ENCODE measurements around the gene GPR26.

GPR26 gene

GRCh38 chr10:123649676-123650075 lies 16.5 kb upstream of the GPR26 start:
- no peak for DNase-seq

DNA sequence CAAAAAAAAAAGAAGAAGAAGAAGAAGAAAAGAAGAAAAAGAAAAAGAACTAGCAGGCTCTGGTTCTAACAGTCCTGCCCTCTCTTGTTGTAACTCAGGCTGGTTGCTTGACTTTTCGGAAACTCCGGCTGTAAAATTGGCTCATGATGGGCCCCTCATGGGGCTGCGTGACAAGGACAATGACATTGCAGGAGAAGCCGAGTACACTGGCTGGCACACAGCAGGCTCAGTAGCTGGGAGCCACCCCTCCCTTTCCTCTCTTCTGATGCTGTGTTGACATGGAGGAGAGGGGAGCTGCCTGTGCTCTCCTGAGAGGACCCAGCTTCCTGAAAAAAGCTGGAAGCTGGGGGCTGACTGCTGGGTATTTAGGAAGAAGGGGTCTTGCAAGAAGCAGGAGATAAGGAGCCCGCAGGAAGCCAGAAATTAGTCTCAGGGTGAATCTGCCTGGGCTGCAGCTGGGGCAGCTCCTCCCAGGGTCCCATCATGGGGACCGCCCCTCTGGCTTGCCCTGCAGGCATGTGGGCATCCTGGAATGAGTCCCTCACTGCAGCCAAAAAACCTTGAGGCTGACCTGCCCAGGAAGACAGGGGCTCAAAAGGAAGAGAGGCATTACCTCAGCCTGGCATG lies 14.6 kb upstream of the GPR26 start:
- DNase-seq: no peak

- no peak for DNase-seq
Observed at GRCh38 chr10:123655751-123656150, 10.4 kb upstream of the GPR26 start.

- no peak for DNase-seq
Observed at GRCh38 chr10:123663522-123663921, 2.6 kb upstream of the GPR26 start.

DNA sequence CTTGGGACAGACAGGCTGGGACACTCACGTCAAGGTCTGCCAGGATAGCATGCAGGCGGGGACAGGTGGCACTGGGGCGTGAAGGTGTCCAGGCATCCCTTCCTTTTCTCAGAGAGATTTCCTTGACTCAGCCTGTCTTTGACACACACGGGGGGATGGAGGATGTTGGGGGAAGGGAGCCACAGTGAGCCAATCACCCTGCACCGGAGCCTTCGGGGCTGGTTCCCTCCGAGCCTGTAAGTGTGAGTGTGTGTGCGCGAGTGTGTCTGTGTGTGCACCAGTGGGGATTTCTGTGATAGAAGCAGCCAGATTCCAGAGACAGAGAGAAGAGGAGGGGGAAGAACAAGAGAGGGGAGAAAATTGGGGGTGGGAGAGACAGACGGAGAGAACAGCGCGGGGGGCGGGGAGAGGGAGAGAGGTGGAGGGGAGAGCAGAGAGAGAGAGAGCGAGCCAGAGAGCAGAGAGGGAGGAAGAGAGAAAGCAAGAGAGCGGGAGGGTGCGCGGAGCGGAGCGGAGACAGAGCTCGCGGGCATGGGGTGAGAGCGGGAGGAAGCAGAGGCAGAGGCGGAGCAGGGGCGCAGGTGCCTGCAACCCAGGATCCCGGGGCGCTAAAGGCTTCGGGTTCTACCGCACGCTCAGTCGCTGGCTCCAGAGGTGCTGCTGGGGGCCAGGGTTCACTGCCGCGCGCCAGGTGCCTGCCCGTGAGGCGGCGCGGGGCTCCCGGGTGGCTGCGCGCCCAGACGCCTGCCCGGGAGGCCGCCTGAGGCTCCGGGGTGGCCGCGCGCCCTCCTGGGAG lies 466 bp upstream of the GPR26 start:
- DNase-seq: no peak

DNA sequence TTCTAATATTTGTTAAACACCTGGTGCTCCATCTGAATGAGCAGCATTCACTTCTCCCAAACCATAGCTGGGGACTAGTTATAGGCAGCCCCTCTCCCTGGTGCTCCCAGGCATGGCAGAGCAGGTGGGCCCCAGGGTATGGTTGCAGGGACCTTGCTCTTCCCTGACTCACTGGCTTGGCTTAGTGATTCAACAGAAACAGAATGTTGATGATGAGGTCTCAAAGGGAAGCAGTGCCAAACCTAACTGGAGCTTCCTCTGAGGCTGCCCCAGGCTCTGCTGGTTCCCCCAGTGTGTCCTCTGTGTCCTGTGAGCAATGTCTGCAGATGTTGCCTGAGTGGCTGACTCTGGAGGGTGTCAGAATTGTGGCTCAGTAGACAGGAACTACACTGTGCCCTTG lies 3.7 kb downstream of the GPR26 start:
- no peak for DNase-seq

- no peak for DNase-seq
Observed at GRCh38 chr10:123673198-123673597, 7.0 kb downstream of the GPR26 start.

GRCh38 chr10:123674741-123675140 lies 8.6 kb downstream of the GPR26 start:
- no peak for DNase-seq

DNA sequence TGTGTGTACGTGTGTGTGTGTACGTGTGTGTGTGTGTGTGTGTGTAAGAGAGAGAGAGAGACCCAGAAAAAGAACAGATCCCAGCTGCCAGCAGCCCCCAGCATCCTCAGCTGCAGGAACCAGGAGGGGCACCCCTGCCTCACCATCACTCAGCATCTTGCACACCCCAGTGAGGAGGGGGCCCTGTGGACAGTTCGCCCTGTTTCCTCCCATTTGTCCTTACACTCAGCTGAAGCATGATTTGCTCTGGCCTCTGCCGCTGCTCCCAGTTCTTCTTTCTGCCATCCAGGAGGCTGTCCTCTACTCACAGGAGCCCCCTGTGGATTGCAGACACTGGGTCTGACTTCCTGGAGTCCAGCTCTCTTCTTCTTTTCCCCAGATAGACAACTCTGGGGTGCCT lies 9.7 kb downstream of the GPR26 start:
- no peak for DNase-seq

- no peak for DNase-seq
Observed at GRCh38 chr10:123677556-123677955, 11.4 kb downstream of the GPR26 start.

DNA sequence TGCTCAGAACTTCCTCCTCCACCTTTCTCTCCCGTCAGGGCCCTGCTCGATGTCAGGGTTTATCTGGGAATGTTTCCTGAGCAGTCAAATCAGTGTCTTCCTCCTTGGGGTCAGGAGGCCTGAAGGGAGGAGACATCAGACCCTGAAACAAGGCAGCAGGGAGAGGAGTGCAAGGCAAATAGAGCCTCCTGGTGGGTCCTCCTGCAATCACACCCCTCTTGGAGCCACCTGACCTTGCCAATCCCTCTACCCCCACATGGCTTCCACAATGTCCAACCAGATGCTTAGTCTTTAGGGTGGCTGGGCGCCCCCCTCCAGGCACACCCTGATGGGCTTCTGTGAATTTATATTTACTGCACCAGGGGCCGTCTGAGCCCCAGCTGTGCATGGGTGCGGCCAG lies 12.2 kb downstream of the GPR26 start:
- DNase-seq: no peak

DNA sequence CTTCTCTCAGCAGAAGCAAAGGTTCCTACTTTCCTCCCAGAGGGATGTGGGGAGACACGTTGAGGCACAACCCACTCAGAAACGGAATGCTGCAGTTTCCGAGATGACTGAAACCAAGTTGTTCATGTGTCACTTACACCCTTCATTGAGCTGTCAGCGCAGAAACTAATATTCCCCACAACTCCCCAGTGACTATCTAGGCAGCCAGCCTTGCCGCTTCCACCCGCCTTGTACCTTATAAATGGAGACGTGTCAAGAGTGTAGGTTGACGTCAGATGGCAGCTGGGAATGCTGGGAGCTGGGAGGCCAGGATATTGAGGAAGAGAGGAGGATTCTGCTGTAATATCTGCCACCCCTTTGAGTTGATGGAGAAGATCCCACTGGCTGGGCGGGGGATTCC lies 15.1 kb downstream of the GPR26 start:
- no peak for DNase-seq

- no peak for DNase-seq
Observed at GRCh38 chr10:123682477-123682876, 16.3 kb downstream of the GPR26 start.

- DNase-seq: no peak
Observed at GRCh38 chr10:123683459-123683858, 17.3 kb downstream of the GPR26 start.

- DNase-seq: no peak
Observed at GRCh38 chr10:123683865-123684264, 17.7 kb downstream of the GPR26 start.

DNA sequence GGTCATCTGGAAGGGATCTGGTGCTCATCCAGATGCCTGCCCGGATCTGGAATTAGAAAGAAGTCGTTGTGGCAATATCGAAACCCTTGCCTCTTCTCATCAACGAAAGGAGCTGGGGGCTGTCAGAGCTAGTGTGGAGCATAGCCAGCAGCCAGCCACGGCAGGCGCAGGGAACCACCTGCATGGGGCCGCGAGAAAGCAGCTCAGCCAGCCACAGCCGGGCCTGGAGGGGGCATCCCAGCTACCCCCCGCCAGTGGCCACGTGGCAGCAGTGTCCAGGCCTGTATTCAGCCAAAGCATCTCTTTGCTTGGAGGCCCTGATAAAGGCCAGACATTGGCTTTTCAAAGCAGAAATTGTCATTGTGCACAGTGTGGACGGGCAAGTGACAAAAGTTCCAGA lies 19.1 kb downstream of the GPR26 start:
- DNase-seq: no peak

DNA sequence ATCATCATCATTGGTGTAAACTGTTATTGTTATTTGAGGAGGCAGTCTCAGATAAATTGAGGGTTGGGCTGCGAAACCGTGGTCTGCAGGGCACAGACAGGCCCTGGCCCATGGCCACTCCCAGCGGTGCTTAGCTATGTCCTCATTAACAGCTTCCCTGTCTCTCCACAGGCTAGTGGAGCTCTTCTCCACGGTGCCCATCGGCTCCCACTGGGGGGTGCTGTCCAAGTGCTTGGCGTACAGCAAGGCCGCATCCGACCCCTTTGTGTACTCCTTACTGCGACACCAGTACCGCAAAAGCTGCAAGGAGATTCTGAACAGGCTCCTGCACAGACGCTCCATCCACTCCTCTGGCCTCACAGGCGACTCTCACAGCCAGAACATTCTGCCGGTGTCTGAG lies 21.6 kb downstream of the GPR26 start:
- DNase-seq: no peak

GRCh38 chr10:123689880-123690279 lies 23.7 kb downstream of the GPR26 start:
- DNase-seq: no peak

DNA sequence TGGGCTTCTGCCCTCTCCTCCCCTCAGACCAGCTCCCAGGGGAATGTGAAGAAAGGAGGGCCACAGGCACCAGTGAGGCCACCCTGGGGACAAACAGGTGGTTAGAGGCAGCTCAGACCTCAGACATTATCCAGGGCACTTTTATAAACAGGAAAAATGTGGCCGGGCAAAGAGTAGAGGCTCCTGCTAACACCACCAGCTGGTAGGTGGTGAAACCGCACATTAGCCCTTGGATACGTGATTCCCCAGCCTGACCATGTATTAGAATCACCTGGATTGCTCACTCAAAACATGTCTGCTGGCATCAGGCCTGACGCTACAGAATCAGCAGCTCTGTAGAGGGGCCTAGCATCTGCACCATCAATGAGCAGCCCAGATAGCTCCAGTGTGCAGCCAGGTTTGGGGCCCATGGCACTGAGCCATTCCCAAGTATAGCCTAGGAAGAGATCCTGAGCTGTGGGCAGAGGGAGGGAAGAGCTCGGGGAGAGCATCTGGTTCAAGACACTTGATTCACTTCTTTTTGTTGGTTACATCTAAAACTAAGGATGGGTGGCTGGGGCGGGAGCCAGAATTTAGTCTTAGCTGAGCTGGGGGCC lies 37.1 kb downstream of the GPR26 start:
- DNase-seq: no peak

DNA sequence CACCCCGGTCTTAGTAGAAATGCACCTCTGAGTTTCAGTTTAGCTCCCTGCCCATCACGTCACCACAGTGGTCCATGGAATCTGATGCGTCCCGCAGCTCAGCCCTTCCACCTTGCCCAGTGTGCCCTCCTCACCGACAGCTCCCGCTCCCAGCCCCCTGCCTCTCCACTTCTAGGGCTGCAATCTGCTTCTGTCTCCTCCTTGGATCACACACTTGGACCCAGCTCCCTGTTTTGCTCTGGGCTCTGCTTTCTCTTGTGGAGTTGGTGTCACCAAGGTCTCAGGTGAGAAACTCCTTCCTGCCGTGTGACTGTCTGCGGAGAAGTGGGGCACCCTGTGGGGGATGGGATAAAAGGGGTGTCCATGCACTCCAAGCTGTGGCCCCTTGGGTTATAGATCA lies 37.9 kb downstream of the GPR26 start:
- DNase-seq: no peak

GRCh38 chr10:123704812-123705211 lies 38.7 kb downstream of the GPR26 start:
- DNase-seq: no peak

GRCh38 chr10:123706236-123706635 lies 40.1 kb downstream of the GPR26 start:
- no peak for DNase-seq

DNA sequence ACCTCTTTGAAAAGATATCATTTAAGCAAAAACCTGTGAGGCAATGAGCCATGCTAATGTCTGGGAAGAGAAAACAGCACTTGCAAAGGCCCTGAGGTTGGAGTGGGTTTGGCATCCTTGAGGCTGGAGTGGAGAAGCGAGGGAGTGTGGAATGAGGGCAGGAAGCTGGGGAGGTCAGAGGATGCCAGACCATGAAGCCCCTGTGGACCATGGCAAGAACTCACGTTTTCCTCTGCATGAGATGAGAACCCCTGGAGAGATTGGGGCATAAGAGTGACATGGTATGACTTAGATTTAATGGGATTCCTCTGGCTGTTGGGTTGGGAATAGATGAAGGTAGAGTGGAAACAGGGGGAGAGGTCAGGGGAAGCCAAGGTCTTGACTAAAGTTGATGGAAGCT lies 49.4 kb downstream of the GPR26 start:
- no peak for DNase-seq

GRCh38 chr10:123717336-123717735 lies 51.2 kb downstream of the GPR26 start:
- no peak for DNase-seq
